OCI-LY7 (cell line): ENCODE data around the gene LRRC4.

ENCODE experiments used
- CTCF ChIP-seq: fragments of 200-600 bp; sonication (generic); conservative IDR thresholded peaks from 2 replicates; pipeline ENCODE4 v1.5.1; 2014; ENCODE audit warnings: mild to moderate bottlenecking, antibody characterized with exemption, low read length, moderate library complexity, mixed read lengths
- EZH2phosphoT487 ChIP-seq: fragments of 200-600 bp; sonication (generic); IDR thresholded peaks from 2 replicates; pipeline ENCODE4 v1.6.1; 2018; ENCODE audit warnings: low read depth, borderline replicate concordance, mild to moderate bottlenecking, mixed run types, antibody characterized with exemption, low read length, moderate library complexity, mixed read lengths

DNA sequence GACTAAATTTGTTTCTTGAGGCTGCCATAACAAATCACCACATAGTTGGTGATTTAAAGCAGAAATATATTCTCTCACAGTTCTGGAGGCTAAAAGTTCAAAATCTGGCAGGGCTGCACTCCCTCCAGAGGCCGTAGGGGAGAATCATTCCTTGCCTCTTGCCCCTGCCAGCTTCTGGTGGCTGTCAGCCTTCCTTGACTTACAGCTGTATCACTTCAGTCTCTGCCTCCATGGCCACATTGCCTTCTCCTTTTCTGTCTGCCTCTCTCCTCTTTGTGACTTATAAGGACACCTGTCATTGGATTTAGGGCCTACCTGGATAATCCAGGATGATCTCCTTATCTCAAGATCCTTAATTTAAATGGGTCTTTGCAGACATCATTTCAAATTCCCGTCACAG lies 5.8 kb upstream of the LRRC4 start:
- no peak for TF ChIP-seq EZH2phosphoT487
- TF ChIP-seq CTCF: peak; percentile 37; the same call in 1 of the 2 replicates
